Colonic mucosa (tissue), 4 donors: Measurements from ENCODE around the gene KLHL17. TPM values are rescaled to one million over a fixed set of nuclear protein-coding genes. Genes with fewer than 3 reads are reported as not detected.

ENCODE experiments used
- DNase-seq: peaks from one replicate; pipeline ENCODE4 v3.0.0-alpha.2; 2020
- H3K27ac ChIP-seq: fragments of 200-600 bp; one replicate; pipeline ENCODE4 v1.8.0; 2021
- H3K27me3 ChIP-seq: fragments of 200-600 bp; one replicate; pipeline ENCODE4 v1.8.0; 2021
- H3K36me3 ChIP-seq: fragments of 200-600 bp; one replicate; pipeline ENCODE4 v1.8.0; 2021
- H3K4me1 ChIP-seq: fragments of 200-600 bp; one replicate; pipeline ENCODE4 v1.8.0; 2021; ENCODE audit warnings: mild to moderate bottlenecking
- H3K4me3 ChIP-seq: fragments of 200-600 bp; one replicate; pipeline ENCODE4 v1.8.0; 2021
- H3K9ac ChIP-seq, 2 donors: one replicate each; pipeline ENCODE4 v1.7.0; 2013; ENCODE audit warnings: control low read depth in 2 of 2, low read depth in 2 of 2, low read length in 2 of 2
- H3K9me3 ChIP-seq: fragments of 200-600 bp; one replicate; pipeline ENCODE4 v1.8.0; 2021
- intact Hi-C: fragments of 100-400 bp; cut with DNase I; formaldehyde crosslinking; loops from one replicate; pipeline ENCODE4 v1.14.1; 2022
- total RNA-seq, 2 donors: library from RNA; stranded (reverse); fragmentation: NEBNext Ultra II Directional in 1 of 2; extraction: Animal tissue kit (Norgen Biotek cat#: 25700) in 1 of 2; gene quantifications; one replicate each; pipeline ENCODE4 v1.2.1, GENCODE V29; 2021
- TF ChIP-seq, protein P1 (sequence below): fragments of 200-600 bp; IDR thresholded peaks from one replicate; pipeline ENCODE4 v1.8.0; 2022; ENCODE audit warnings: antibody characterized with exemption, mild to moderate bottlenecking
- donor health status: healthy.
- donor health status: DM: no; HTN: no; CAD: no.
- donor health status: DM: no; HTN: no; CAD: no.

The KLHL17 gene
- total RNA-seq, 2 donors from 2014 or later, result 9.9 to 16.7 TPM

DNA sequence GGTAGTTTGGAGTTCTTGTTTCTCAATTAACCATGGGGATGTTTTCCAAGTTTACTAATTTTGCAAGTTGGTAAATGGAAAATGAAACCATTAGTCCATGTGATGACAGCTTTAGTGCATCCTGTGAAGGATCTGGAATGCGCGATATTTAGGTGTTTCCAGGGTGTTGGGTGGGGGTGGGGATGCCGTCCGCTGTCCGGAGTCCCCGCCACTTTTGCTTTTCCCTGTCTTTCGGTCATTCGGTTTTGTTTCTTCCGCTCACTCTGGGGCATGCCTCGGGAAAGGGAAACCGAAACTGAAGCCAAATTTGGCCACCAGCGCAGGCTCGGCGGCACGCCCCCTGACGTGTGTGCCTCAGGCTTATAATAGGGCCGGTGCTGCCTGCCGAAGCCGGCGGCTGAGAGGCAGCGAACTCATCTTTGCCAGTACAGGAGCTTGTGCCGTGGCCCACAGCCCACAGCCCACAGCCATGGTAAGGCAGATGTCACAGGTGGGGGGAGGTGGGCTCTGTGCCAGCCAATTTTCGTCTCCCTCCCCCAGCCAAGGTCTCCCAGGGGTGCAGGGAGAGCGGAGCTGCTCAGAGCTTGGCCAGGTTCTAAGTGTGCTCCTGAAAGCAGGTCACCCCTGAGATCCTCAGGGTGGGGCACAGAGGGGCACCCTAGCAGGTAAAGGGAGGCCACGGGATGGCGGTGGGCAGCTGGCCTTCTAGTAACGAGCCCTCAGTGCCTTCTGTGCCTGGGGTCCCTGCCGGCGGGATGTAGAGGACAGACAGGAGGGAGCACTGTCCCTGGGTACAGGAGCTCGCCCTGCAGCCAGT, 52.9 kb downstream of the KLHL17 start, which contains the start of gene ISG15:
Gene ISG15 (plus strand): TSS at position 393 of the 817 bp plus-strand sequence. CDS start 77 bp downstream, at position 470.
- Histone ChIP-seq H3K4me1 (no peaks in the 10 kb centered on the region), H3K27ac (peak within 1 kb of the TSS; percentile 84), H3K36me3 (no peaks in the 10 kb centered on the region), H3K9ac (peak within 1 kb of the TSS; percentile 77 to 80), H3K27me3 (no peaks in the 10 kb centered on the region), H3K4me3 (peak within 1 kb of the TSS; percentile 46), H3K9me3 (no peaks in the 10 kb centered on the region)
- peak; percentile 94 for DNase-seq
- TF ChIP-seq, protein P1, sequence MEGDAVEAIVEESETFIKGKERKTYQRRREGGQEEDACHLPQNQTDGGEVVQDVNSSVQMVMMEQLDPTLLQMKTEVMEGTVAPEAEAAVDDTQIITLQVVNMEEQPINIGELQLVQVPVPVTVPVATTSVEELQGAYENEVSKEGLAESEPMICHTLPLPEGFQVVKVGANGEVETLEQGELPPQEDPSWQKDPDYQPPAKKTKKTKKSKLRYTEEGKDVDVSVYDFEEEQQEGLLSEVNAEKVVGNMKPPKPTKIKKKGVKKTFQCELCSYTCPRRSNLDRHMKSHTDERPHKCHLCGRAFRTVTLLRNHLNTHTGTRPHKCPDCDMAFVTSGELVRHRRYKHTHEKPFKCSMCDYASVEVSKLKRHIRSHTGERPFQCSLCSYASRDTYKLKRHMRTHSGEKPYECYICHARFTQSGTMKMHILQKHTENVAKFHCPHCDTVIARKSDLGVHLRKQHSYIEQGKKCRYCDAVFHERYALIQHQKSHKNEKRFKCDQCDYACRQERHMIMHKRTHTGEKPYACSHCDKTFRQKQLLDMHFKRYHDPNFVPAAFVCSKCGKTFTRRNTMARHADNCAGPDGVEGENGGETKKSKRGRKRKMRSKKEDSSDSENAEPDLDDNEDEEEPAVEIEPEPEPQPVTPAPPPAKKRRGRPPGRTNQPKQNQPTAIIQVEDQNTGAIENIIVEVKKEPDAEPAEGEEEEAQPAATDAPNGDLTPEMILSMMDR, result no peak
- intact Hi-C loops, result no loop called here

DNA sequence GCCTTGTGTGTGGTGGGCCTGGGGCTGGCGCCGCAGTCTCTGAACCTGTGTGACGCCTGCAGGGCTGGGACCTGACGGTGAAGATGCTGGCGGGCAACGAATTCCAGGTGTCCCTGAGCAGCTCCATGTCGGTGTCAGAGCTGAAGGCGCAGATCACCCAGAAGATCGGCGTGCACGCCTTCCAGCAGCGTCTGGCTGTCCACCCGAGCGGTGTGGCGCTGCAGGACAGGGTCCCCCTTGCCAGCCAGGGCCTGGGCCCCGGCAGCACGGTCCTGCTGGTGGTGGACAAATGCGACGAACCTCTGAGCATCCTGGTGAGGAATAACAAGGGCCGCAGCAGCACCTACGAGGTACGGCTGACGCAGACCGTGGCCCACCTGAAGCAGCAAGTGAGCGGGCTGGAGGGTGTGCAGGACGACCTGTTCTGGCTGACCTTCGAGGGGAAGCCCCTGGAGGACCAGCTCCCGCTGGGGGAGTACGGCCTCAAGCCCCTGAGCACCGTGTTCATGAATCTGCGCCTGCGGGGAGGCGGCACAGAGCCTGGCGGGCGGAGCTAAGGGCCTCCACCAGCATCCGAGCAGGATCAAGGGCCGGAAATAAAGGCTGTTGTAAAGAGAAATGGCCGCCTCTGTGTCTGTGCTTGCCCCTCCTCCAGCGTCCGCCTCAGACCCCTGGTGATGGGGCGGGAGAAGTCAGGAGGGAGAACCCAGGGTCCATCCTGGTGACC, 53.7 kb downstream of the KLHL17 start:
- Histone ChIP-seq H3K4me3 (peak overlapping the region; percentile 46), H3K27ac (peak overlapping the region; percentile 84), H3K4me1 (no peaks in the 10 kb centered on the region), H3K36me3 (no peaks in the 10 kb centered on the region), H3K9me3 (no peaks in the 10 kb centered on the region), H3K27me3 (no peaks in the 10 kb centered on the region), H3K9ac (peak overlapping the region; percentile 77 to 80)
- DNase-seq, result no peak
- intact Hi-C loops, result no loop called here
- TF ChIP-seq, protein P1, result no peak

DNA sequence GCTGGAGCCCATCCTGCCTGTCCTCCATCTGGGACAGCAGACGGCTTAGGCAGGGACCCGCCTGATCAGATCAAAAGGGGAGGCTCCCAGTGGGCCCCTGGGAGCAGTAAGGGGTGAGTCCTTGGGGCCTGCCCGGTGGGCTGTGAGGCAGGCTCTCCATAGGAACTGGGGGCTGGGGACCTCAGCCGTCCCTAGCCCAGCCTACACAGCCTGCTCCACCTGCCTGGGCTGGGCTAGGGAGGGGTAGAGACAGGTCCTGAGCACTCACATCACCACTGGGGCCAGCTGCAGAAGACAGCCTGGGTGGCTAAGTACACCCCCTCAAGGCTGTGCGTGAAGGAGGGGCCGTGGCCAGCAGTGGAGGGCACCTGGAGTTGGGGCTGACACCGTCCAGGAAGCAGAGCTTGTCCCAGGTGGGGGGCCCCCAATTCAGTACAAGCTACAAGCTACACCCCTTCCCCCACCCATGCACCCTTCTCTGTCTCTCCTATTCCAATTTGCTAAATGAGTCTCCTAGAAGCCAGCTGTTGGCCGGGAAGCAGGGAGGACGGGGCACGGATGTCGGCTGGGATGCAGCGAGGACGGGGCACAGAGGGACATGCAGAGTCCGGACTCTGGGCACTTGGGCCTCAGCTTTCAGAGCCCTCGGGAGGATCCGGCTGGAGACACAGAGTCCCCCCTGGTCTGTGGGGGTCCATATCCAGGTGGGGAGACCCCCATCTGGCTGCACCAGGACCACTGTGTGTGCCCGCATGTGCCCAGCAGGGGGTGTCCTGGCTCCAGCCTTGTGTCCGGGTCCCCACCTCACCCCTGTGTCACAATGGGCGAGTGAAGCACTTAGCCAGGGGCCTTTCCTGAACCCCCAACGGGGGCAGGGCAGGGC, 54.7 kb downstream of the KLHL17 start:
- Histone ChIP-seq H3K9ac (peak overlapping the region in 1 of 2 donors; percentile 80), H3K36me3 (no peaks in the 10 kb centered on the region), H3K27me3 (no peaks in the 10 kb centered on the region), H3K4me1 (no peaks in the 10 kb centered on the region), H3K9me3 (no peaks in the 10 kb centered on the region), H3K27ac (no peak overlapping the region), H3K4me3 (no peak overlapping the region)
- no peak for DNase-seq
- intact Hi-C loops, result no loop called here
- TF ChIP-seq, protein P1, result no peak

Other genes with a start within 250 kb of the KLHL17 start
- gene SAMD11, start 36.7 kb upstream of the KLHL17 start, total RNA-seq, result 1 to 10 TPM; 3.0 to 4.2 TPM
- 100 to 1,000 TPM in 1 of 2 donors, 10 to 100 TPM in 1; 46.9 to 127 TPM for gene NOC2L, start 1.3 kb upstream of the KLHL17 start, total RNA-seq
- under 1 TPM; 0.61 to 0.64 TPM for gene PLEKHN1, start 5.9 kb downstream of the KLHL17 start, total RNA-seq
- not detected for gene PERM1, start 21.5 kb downstream of the KLHL17 start, total RNA-seq
- gene HES4, start 39.5 kb downstream of the KLHL17 start, total RNA-seq, result 10 to 100 TPM; 30.5 to 47.3 TPM
- 10 to 100 TPM; 21.9 to 25.2 TPM for gene ISG15, start 52.9 kb downstream of the KLHL17 start, total RNA-seq
- 100 to 1,000 TPM in 1 of 2 donors, 10 to 100 TPM in 1; 68.1 to 106 TPM for gene AGRN, start 59.5 kb downstream of the KLHL17 start, total RNA-seq
- gene RNF223, start 113.7 kb downstream of the KLHL17 start, total RNA-seq, result 1 to 10 TPM; 5.1 to 5.7 TPM
- gene C1orf159, start 155.5 kb downstream of the KLHL17 start, total RNA-seq, result 10 to 100 TPM; 18.9 to 36.0 TPM
- 1 to 10 TPM in 1 of 2 donors, under 1 TPM in 1; 0.64 to 2.3 TPM for gene TTLL10, start 213.3 kb downstream of the KLHL17 start, total RNA-seq
- gene TNFRSF18, start 246.0 kb downstream of the KLHL17 start, total RNA-seq, result 1 to 10 TPM in 1 of 2 donors, under 1 TPM in 1; 0.61 to 1.7 TPM